Measurements from ENCODE around the gene SOBP.
"Not testable (repeated sequence)": the region's sequence is repeated elsewhere in the genome, so short reads cannot be mapped to it uniquely, and the experiment has no call there.

DNA sequence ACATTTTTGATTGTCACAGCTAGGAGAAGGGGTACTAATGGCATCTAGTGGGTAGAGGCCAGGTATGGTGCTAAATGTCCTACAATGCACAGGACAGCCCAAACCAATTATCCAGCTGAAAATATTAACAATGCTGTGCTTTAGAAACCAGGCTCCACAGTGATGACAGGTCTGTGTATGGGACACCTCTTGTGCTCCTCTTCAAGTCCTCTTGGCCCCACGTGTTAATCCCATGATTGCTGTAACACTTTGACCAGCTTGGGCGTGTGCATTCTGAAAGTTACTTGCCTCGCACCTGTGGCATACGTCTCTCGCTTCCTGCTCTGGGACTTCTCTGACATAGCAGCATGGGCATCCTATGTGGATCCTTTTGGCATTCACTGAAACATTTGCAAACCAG, 29.3 kb downstream of the SOBP start:
- TF ChIP-seq, protein P1, sequence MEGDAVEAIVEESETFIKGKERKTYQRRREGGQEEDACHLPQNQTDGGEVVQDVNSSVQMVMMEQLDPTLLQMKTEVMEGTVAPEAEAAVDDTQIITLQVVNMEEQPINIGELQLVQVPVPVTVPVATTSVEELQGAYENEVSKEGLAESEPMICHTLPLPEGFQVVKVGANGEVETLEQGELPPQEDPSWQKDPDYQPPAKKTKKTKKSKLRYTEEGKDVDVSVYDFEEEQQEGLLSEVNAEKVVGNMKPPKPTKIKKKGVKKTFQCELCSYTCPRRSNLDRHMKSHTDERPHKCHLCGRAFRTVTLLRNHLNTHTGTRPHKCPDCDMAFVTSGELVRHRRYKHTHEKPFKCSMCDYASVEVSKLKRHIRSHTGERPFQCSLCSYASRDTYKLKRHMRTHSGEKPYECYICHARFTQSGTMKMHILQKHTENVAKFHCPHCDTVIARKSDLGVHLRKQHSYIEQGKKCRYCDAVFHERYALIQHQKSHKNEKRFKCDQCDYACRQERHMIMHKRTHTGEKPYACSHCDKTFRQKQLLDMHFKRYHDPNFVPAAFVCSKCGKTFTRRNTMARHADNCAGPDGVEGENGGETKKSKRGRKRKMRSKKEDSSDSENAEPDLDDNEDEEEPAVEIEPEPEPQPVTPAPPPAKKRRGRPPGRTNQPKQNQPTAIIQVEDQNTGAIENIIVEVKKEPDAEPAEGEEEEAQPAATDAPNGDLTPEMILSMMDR (conservative IDR thresholded peaks at IDR 0.05), result not testable (repeated sequence)
- not testable (repeated sequence) for TF ChIP-seq EZH2 (IDR thresholded peaks at IDR 0.05; ENCODE audit: low read depth)

All from PC-9 (cell line).